ENCODE results near the gene TBC1D8.

The TBC1D8 gene

GRCh38 chr2:101193033-101193626 is 41.9 kb upstream of the TBC1D8 start:
- no peak for DNase-seq (ENCODE audit: low spot score)
- TF ChIP-seq CTCF (IDR thresholded peaks at IDR 0.05; ENCODE audit: extremely low read depth, insufficient read depth, missing control alignments), result no peak
- in situ Hi-C loops (cut with MboI; ENCODE audit: low pct_unique_long_range_greater_than_20kb, low sequenced_read_pairs, unreplicated experiment), result no loop called here

GRCh38 chr2:101190747-101191516 is 39.8 kb upstream of the TBC1D8 start:
- DNase-seq (ENCODE audit: low spot score), result no peak
- in situ Hi-C loops (cut with MboI; ENCODE audit: low pct_unique_long_range_greater_than_20kb, low sequenced_read_pairs, unreplicated experiment), result no loop called here
- no peak for TF ChIP-seq CTCF (IDR thresholded peaks at IDR 0.05; ENCODE audit: extremely low read depth, insufficient read depth, missing control alignments)

- no peak for DNase-seq (ENCODE audit: low spot score)
- peak; percentile 16 for TF ChIP-seq CTCF (IDR thresholded peaks at IDR 0.05; ENCODE audit: extremely low read depth, insufficient read depth, missing control alignments)
- in situ Hi-C loops (cut with MboI; ENCODE audit: low pct_unique_long_range_greater_than_20kb, low sequenced_read_pairs, unreplicated experiment), result no loop called here
Measured at GRCh38 chr2:101188683-101189405, 37.7 kb upstream of the TBC1D8 start.

GRCh38 chr2:101187131-101187530 is 35.9 kb upstream of the TBC1D8 start:
- no peak for TF ChIP-seq CTCF (IDR thresholded peaks at IDR 0.05; ENCODE audit: extremely low read depth, insufficient read depth, missing control alignments)

GRCh38 chr2:101185656-101186055 is 34.5 kb upstream of the TBC1D8 start:
- no peak for DNase-seq (ENCODE audit: low spot score)
- in situ Hi-C loops (cut with MboI; ENCODE audit: low pct_unique_long_range_greater_than_20kb, low sequenced_read_pairs, unreplicated experiment), result no loop called here
- no peak for TF ChIP-seq CTCF (IDR thresholded peaks at IDR 0.05; ENCODE audit: extremely low read depth, insufficient read depth, missing control alignments)

More at GRCh38 chr2:101187131-101187530, 35.9 kb upstream of the TBC1D8 start:
- in situ Hi-C loops (cut with MboI; ENCODE audit: low pct_unique_long_range_greater_than_20kb, low sequenced_read_pairs, unreplicated experiment), result no loop called here
- no peak for DNase-seq (ENCODE audit: low spot score)

GRCh38 chr2:101185085-101185484 is 33.9 kb upstream of the TBC1D8 start:
- in situ Hi-C loops (cut with MboI; ENCODE audit: low pct_unique_long_range_greater_than_20kb, low sequenced_read_pairs, unreplicated experiment), result no loop called here
- TF ChIP-seq CTCF (IDR thresholded peaks at IDR 0.05; ENCODE audit: extremely low read depth, insufficient read depth, missing control alignments), result no peak
- DNase-seq (ENCODE audit: low spot score), result no peak
